Inferior parietal cortex (tissue), 1 donor: ENCODE data around the gene ICE1.
"Not testable (repeated sequence)": the region's sequence is repeated elsewhere in the genome, so short reads cannot be mapped to it uniquely, and the experiment has no call there.

Experiments
- DNase-seq: peaks from one replicate; pipeline ENCODE4 v3.0.0-alpha.2; 2016; ENCODE audit errors: extremely low spot score

ICE1 gene

GRCh38 chr5:5453131-5453530 is 30.7 kb downstream of the ICE1 start:
- no peak for DNase-seq

GRCh38 chr5:5454391-5454790 is 31.9 kb downstream of the ICE1 start:
- no peak for DNase-seq

DNA sequence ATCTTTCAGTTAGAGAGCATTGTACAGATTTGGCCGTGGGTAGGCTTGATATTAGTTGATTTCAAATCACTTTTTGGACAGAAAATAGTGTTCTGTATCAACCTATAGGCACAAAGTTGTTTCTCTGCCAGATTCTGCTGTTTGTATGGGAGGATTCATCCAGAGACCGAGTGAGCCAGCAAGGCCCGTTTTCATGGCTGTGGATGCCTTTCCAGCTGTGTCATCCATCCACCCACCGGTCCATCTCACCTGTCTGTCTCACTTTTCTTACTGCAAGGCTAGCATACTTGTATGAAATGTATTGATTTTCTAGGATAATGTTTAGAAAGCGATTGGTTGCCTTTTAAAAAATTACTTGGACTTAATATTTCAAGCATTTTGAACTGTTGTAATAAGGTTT is 34.4 kb downstream of the ICE1 start:
- DNase-seq, result no peak

- no peak for DNase-seq
These were observed 37.8 kb downstream of the ICE1 start for GRCh38 chr5:5460311-5460710.

DNA sequence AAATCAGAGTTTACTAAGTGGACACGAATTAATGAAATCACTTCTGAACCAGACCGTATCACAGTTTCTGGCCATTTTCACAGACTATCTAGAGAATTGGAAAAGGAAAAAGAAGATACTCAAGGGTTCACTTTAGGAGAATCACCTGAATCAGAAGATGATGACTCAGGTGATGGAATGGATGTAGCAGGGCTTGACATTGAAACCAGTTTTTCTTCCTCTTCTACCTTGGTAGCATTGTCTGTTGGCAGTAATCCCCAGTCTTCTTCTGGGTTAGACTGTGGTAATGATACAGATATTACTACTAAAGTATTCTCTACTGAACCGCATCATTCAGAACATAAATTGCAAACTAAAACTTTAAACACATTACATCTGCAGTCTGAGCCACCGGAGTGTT is 38.5 kb downstream of the ICE1 start:
- DNase-seq, result no peak

- no peak for DNase-seq
These were observed 41.7 kb downstream of the ICE1 start for GRCh38 chr5:5464036-5464715.

GRCh38 chr5:5466227-5466626 is 43.8 kb downstream of the ICE1 start:
- no peak for DNase-seq

GRCh38 chr5:5467737-5468136 is 45.3 kb downstream of the ICE1 start:
- DNase-seq, result no peak

- no peak for DNase-seq
These were observed 48.5 kb downstream of the ICE1 start for GRCh38 chr5:5470933-5471332.

DNA sequence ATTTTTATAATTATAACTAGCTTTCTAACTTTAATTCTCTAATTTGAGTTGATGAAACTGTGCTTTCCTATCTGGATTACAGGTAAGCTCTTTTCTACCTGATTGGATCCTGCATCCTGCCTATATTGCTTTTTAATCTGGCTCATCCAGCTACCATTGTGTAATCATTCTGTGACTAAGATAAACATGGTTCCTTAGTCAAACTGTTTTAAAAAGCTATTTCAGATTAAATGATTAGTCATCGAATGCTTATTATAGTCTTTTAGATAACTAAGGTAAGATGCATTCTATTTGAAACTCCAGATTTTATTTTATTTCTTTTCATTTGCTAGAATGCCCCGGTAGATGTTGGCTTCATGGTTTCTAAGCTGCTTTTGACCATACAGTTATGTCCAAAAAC is 50.7 kb downstream of the ICE1 start:
- DNase-seq, result no peak

DNA sequence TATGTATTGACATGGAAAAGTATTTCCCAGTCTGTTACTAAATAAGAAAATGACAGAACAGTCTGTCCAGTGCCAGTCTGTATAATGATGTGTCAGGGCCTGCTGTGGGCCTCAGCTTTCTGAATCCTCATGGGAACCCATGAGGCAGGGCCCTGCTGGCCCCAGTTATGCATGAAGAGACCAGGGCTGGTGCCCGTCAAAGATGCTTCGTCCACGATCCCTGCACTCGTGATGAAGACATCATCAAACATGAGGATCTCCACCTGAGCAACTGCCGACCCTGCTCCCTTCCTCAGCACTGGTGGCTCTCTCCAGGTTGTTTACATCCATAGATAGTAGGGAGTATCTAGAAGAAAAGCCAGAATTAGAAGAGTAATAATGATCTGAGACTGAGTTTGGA is 52.5 kb downstream of the ICE1 start:
- DNase-seq, result no peak

GRCh38 chr5:5475975-5476374 is 53.5 kb downstream of the ICE1 start:
- DNase-seq, result no peak

DNA sequence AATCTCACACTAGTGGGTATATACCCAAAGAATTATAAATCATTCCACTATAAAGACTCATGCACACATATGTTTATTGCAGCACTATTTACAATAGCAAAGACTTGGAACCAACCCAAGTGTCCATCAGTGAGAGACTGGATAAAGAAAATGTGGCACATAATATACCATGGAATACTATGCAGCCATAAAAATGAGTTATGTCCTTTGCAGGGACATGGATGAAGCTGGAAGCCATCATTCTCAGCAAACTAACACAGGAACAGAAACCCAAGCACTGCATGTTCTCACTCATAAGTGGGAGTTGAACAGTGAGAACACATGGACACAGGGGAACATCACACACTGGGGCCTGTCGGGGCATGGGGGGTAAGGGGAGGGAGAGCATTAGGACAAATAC is 57.1 kb downstream of the ICE1 start:
- DNase-seq, result not testable (repeated sequence)

GRCh38 chr5:5480481-5481111 is 58.1 kb downstream of the ICE1 start:
- DNase-seq, result no peak

DNA sequence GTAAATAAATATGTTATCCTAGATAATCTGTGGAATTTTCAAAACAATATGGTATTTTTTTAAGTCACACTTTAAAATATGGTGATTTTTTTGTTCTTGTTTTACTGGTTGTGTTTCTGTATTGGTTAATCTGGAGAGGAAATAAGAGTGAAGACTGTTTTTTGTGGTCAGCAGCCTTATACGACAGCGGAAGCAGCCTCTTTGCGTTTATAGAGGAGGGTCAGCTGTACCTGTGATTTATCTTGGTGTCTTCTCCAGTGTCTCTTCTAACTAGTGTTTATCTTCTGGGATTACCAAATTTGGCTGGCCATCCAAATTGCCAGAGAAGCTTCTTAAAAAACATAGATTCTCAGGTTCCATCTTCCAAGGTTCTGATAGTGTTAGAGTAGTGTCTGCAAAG is 58.7 kb downstream of the ICE1 start:
- no peak for DNase-seq

DNA sequence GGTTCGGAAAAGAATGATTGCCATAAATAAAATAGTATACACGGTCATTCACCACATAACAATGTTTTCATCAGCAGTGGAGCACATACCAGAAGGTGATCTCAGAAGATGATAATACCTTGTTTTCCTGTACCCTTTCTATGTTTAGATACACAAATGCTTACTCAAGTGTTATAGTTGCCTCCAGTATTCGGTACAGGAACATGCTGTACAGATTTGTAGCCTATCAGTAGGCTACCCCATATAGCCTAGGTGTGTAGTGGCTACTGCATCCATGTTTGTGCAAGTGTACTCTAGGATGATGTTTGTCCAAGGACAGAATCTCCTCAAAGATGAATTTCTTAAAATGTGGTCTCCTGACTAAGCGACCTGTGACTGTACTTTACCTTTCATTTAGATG is 59.2 kb downstream of the ICE1 start:
- DNase-seq, result no peak

- DNase-seq, result no peak
These were observed 60.9 kb downstream of the ICE1 start for GRCh38 chr5:5483350-5483749.

DNA sequence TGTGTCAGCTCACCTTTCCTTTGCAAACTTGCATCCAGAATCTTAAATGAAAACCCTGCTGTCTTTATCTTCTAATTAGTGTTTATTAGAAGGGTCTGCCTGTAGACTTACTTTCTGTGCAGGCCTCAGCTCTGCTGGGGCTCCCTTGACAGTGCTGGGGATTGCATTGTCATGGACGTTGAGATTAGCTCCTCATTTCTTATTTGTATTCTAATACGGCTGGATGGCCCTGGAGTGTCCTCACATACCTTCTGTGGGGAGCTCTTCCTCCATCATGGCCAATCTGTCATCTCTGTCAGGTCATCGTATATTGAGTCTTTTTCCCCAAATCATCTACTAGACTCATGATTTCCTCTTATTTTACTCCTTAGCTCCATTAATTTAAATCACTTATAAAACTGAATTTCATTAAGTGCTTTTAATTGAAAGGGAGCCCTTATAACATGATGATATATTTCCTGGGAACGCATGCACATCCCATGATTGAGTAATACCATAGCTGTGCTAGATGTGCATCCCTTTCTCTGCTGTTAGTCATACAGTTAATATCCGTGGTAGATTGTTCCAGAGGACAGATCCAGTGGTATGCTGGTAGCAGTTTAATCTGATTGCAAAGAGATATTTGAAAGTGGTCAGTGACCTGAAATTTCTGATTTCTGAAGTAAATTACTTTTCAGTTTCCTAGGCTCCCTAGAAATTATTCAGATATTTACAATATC is 61.6 kb downstream of the ICE1 start:
- DNase-seq, result no peak

GRCh38 chr5:5486122-5486521 is 63.6 kb downstream of the ICE1 start:
- DNase-seq, result no peak

DNA sequence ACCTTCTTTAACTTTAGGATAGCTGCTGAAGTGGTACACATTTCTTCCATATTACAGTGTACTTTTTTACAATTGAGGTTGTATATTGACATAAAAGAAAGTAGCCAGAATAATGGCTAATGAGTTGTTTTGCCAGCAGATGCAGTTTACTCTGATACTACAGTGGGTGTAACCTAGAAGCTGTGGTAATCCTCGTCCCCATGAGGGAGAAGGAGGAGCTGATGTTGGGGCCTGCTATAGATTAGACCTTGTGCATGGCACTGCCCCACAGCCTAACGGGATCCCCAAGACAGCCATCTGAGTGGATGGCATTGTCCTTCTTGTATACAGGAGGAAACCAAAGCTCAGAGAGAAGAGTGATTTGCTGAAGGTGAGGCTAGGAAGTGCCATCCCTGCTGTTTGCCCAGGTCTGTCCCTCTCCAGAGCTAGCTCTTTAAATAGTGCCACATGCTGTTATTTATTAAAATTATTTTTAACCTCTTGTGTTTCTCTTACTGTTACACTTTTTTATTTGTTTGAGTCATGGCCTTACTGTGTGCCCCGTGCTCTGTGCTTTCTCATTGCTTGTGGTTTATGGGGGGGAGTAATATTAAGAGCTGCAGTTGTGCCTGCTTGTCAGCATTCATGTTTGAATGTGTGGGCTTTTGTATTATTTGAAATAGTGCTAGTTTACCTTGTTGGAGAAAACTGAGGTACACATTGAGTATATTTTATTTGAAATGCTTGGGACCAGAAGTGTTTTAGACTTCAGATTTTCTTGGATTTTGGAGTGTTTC is 65.3 kb downstream of the ICE1 start:
- no peak for DNase-seq

DNA sequence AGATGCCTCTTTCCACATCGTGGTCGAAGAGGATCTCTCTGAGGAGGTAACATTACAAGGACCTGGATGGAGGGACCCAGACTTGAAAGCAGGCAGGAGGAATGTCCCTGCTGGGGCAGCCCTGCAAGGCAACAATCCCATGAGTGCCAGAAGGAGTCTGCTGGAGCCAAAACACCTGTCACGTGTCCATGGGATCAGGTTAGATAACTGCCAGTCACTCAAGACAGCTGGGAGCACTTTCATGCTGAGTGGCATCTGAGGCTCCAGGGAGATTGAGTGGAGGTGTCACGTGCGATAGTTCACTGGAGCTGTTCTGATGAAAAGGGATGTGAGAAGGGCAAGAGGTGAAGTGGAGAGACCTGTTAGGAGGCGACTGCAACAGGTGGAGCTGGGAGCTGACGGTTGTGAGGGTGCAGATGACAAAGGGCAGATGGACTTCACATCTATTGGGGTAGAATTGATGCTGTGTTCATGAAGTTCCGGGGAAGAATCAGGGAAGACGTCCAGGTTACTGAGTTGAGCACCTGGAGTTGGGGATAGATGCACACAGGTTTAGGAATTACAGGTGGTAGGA is 68.4 kb downstream of the ICE1 start:
- no peak for DNase-seq
